LoVo (cell line): Measurements from ENCODE around the gene ANO10.

Experiments
- DNase-seq: peaks from one replicate; pipeline ENCODE4 v3.0.0-alpha.2; 2016; ENCODE audit warnings: low spot score

ANO10 gene

DNA sequence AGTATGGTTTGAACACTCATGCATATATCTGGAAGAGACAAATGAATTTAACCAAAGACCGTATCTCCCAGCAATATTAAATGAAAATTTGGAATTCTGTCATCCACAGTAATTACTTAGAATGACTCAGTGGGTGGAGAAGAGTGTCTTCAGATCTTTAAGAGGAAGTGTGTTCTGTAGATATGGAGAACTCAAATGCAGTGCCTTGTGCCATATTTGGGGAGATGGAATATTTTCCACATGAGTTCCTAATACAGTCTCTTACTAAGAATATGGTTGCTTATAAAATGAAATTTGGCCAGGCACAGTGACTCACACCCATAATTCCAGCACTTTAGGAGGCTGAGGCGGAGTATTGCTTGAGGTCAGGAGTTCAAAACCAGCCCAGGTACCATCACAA, 40.5 kb downstream of the ANO10 start:
- DNase-seq, result no peak

DNA sequence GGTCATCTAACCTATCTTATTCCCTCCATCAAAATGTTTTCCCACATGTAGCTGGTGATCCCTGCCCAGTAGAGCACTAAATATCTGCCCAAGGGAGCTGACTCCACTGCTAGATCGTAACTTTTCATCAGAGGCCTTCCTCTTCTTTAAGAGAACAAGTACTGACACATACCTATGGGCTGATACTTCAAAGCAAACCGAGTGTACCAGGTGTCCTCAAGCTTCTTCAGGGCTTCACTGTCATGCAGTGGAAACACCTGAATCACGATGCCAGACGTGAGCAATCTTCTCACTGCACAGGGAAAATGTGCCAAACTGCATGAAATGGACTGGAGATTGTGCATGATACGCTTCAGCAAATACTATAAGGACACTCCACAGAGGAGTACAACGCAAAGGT, 41.6 kb downstream of the ANO10 start:
- no peak for DNase-seq

DNA sequence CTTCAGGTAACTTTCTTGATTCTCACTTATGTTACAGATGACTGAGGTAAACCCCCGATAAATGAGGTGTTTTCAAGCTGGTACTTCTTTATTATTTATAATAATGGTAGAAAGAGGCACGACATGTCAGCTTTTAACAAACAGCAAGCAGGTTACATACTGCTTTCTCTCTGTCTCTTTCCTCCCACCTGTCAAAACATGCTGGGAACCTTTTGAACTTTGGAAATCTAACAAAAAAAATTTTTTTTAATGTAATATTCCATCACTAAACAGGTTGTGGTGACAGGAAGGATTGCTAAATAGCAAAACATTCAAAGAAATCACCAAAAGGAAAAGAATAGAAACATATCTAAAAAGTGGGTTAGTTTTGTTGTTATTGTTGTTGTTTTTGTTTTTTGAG, 48.2 kb downstream of the ANO10 start:
- DNase-seq, result no peak

DNA sequence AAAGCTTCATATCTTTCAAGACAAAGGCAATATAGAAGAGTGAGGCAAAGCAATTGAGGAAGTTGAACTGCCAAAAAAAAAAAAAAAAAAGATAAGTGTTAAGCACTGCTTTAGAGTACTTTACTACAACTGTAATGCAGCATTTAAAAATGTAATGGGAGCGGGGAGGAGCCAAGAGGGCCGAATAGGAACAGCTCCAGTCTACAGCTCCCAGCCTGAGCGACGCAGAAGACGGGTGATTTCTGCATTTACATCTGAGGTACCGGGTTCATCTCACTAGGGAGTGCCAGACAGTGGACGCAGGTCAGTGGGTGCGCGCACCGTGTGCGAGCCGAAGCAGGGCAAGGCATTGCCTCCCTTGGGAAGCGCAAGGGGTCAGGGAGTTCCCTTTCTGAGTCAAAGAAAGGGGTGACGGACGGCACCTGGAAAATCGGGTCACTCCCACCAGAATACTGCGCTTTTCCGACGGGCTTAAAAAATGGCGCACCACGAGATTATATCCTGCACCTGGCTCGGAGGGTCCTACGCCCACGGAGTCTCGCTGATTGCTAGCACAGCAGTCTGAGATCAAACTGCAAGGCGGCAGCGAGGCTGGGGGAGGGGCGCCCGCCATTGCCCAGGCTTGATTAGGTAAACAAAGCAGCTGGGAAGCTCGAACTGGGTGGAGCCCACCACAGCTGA, 56.0 kb downstream of the ANO10 start:
- DNase-seq, result peak; percentile 14

DNA sequence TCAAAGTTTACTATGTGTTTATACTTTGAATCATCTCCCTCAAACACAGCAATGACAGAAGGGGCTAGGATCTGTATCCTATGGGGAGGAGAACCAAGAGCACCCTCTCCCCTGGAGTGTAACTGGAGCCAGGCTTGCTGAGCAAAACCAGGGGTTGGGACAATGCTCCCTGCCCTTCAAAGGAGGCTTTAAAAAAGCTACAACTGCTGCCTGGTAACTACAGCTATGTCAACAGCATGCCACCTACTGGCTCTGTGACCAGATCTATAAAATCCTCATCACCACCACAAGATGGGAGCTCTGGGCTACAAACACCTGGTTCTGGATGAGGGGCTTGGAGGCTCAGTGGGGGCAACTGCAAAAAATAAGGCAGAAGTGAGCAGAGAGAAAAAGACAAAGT, 61.9 kb downstream of the ANO10 start:
- no peak for DNase-seq

GRCh38 chr3:43558171-43558570, 63.6 kb downstream of the ANO10 start:
- DNase-seq, result no peak

GRCh38 chr3:43549626-43550290, 72.1 kb downstream of the ANO10 start:
- DNase-seq, result no peak

- peak; percentile 67 for DNase-seq
Measured at GRCh38 chr3:43544277-43544676, 77.5 kb downstream of the ANO10 start.

GRCh38 chr3:43542328-43543043, 79.3 kb downstream of the ANO10 start:
- DNase-seq, result no peak

- no peak for DNase-seq
Measured at GRCh38 chr3:43540624-43541023, 81.2 kb downstream of the ANO10 start.

DNA sequence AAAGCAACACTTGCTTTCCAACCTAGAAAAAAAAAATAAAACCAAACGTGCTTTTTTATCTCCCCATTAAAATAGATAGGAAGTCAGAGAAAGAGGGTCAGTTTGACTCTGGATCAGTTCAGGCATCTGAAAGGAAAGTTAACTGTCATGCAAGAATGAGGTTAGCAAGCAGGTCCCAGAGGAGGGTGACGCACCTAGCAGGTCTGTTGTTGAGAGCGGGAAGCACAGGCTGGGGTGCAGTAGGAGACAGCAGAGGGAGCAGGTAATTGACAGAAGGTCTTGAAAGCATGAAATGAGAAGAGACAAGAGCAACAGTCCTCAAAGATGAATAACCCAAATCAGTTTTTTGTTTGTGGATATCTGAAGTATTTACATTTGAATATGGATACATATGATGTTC, 82.5 kb downstream of the ANO10 start:
- DNase-seq, result no peak

GRCh38 chr3:43537225-43537624, 84.6 kb downstream of the ANO10 start:
- no peak for DNase-seq

DNA sequence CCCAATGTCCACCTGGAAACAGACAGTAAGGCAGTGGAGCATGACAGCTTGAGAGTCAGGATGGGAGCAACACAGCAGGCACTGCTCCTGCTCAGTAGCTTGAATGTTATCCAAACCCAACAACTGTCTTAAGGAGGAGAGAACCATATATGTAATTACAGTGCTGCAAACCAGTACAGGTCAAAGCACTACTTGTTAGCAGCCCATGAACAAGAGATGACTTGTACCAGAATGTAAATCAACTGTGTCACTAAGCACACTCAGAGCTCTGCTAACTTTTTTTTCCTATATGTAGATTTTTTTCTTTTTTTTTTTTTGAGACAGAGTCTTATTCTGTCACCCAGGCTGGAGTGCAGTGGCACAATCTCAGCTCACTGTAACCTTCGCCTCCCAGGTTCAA, 87.1 kb downstream of the ANO10 start:
- no peak for DNase-seq

- DNase-seq, result no peak
Measured at GRCh38 chr3:43533009-43533408, 88.8 kb downstream of the ANO10 start.

DNA sequence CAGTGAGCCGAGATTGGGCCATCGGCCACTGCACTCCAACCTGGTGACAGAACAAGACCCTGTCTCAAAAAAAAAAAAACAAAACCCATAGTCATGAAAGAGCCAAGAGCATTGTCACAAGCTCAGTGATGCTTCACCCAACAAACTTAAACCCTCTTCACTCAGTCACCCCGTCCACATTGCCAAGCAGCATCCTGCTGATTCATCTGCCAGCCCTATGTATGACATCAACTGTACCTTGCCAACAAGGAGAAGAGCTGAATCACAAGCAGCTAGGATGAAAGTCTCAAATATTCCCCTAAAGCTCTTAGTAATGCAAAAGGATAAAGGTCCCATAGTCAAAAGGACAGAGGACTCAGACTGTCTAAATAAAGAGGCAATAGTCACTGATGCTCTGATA, 90.0 kb downstream of the ANO10 start:
- no peak for DNase-seq

DNA sequence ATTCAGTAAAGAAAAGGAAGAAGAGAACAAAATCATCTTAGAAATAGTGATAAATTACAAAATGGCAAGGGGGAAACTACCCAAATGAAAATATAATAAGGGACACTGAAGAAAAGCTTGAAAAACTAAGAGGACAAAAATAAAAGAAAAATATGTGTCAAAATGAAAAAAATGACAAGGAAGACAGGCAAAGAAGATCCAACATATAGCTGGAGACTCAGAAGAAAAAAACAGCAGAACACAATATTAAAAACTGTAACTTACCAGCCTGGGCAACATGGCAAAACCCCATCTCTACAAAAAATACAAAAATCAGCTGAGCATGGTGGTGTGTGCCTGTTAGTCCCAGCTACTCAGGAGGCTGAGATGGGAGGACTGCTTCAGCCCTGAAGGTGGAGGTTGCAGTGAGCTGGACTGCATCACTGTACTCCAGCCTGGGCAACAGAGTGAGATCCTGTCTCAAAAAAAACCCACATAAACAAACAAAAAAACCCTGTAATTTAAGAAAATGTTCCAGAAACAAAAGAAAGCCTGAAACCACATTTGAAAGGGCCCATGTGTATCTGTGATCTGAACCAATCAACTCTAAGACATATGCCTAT, 93.2 kb downstream of the ANO10 start:
- DNase-seq, result no peak

- no peak for DNase-seq
Measured at GRCh38 chr3:43526956-43527355, 94.9 kb downstream of the ANO10 start.

GRCh38 chr3:43525941-43526607, 95.7 kb downstream of the ANO10 start:
- DNase-seq, result no peak

DNA sequence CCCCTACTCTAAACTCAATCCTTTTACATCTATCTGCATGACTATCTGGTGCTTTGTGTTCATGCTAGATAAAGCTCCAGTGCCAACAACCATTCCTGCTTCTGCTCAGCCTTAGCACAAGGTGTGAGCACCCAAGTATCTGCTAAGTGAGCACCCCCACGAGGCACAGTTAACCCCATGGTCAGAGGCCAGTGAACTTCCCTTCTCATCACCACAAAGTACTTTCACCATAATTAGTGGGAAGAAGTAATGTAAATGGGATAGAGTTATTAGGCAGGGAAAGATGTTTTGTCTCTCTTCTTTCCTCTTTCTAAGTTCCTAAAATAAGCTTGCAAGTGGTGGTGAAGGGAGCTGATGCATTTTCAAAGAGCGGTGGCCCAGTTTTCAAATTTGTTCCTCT, 96.4 kb downstream of the ANO10 start:
- no peak for DNase-seq

DNA sequence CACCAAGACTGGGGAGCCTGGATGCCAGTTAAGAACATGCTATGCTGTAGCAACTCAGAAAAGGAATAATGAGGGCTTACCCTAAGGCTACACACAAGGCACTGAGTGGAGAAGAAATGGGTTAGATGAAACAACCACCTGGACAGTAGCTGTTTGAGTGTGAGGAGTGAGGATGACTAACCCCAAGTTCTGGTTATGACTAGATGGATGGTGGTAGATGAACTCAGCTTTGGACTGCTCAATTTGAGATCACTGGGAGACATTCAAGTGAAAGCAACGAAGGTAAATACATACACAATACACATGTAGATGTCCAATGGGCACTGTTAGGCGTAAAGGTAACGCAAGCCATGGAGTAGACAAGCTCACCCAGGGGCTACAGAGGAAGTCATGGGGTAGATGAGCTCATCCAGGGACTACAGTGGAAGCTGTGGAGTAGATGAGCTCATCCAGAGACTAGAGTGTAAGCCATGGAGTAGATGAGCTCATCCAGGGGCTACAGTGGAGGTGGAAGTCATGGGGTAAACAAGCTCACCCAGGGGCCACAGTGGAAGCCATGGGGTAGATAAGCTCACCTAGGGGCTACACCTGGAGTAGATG, 98.3 kb downstream of the ANO10 start:
- DNase-seq, result no peak

DNA sequence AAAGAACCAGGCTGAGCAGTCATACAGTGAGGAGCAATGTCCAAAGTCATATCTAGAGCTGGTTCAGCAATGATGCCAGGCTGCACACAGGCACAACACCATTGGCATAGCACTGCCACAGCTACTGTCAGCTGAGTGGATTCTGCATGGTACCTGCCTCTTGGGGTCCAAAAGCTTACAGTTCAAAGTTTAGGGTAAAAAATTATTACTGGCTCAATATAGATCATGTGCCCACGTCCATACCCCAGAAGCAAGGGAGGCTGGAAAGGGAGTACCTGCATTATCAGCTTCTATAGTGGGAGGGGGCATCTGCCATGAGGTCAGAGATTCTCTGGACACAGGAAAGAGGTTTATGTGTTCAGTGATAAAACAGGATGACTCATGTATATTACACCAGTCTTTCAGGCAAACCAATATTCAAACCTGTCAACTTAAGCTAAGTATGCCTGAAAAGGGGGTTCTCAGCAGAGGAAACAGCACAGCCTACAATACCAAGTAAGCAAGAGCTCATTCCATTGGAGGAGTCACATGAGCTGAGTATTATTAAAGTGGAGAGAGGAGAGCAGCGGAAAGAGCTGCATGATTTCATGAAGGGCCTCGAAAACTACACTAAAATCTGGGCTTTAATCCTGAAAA, 99.0 kb downstream of the ANO10 start:
- no peak for DNase-seq

DNA sequence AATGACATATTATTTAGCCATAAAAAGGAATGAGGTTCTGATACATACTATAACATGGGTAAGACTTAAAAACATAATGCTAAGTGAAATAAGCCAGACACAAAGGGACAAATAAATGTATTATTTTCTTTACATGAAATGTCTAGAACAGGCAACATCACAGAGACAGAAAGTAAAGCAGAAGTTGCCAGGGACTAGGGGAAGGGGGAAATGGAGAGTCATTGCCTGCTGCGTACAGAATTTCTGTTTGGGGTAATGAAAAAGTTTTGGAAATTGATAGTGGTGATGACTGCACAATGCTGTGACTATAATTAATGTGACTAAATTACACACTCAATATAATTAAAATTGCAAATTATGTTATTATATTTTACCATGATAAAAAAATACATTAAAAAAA, 99.9 kb downstream of the ANO10 start:
- DNase-seq, result no peak
